G401 (cell line): ENCODE results near the gene A2M. TPM values are rescaled to one million over a fixed set of nuclear protein-coding genes. Genes with fewer than 3 reads are reported as not detected.

Experiments
- total RNA-seq: library from RNA; depleted of rRNA; stranded (reverse); fragments of >200 nt; shearing (Covaris generic); gene quantifications from 2 replicates; pipeline ENCODE4 v1.2.3, GENCODE V29; 2014; rRNA removed

Gene A2M
- total RNA-seq, 1 experiment from 2014 or later: not detected

Other genes starting within 250 kb of the A2M start
- 20.7 and 38.5 TPM in 2 replicates for gene PHC1, start 201.4 kb downstream of the A2M start, total RNA-seq
- 292 and 302 TPM in 2 replicates for gene M6PR, start 166.3 kb downstream of the A2M start, total RNA-seq
- 4.5 and 8.2 TPM in 2 replicates for gene KLRG1, start 126.4 kb downstream of the A2M start, total RNA-seq
- not detected in 2 replicates for gene PZP, start 92.5 kb upstream of the A2M start, total RNA-seq